Gastrocnemius medialis (tissue), 4 donors: ENCODE results near the gene VGLL4. TPM values are rescaled to one million over a fixed set of nuclear protein-coding genes. Genes with fewer than 3 reads are reported as not detected.
A peak's percentile ranks its signal among the peaks of the same experiment; 100 is the strongest.

Source experiments
- ATAC-seq, 2 donors: fragments of 150-250 bp; one replicate each; pipeline ENCODE4 v1.9.1; 2016
- DNase-seq, 2 donors: peaks; one replicate each; pipeline ENCODE4 v3.0.0-alpha.2; 2019
- H3K27ac ChIP-seq, 4 donors: fragments of 200-600 bp; sonication (generic); 1 replicate in 1 of 4; 2 replicates in 3 of 4; pipeline ENCODE4 v1.5.1; 2016 to 2018; ENCODE audit warnings: mild to moderate bottlenecking in 2 of 4, moderate library complexity in 1 of 4
- H3K27me3 ChIP-seq, 3 donors: fragments of 200-600 bp; sonication (generic) in 2 of 3; 1 replicate in 1 of 3; 2 replicates in 2 of 3; pipeline versions ENCODE4 v1.5.1 to v1.6.0; 2016 to 2019; ENCODE audit warnings: mild to moderate bottlenecking in 1 of 3, moderate library complexity in 1 of 3
- H3K36me3 ChIP-seq, 2 donors: fragments of 200-600 bp; sonication (generic) in 1 of 2; one replicate each; pipeline ENCODE4 v1.5.1; 2017 to 2018
- H3K4me1 ChIP-seq, 2 donors: fragments of 200-600 bp; sonication (generic) in 1 of 2; one replicate each; pipeline ENCODE4 v1.5.1; 2016 to 2017; ENCODE audit warnings: mild to moderate bottlenecking in 2 of 2
- H3K4me3 ChIP-seq, 4 donors: fragments of 200-600 bp; sonication (generic) in 3 of 4; 1 replicate in 1 of 4; 2 replicates in 3 of 4; pipeline ENCODE4 v1.5.1; 2016 to 2019; ENCODE audit warnings: mild to moderate bottlenecking in 2 of 4
- H3K9me3 ChIP-seq, 3 donors: fragments of 200-600 bp; sonication (generic) in 2 of 3; 1 replicate in 1 of 3; 2 replicates in 2 of 3; pipeline ENCODE4 v1.5.1; 2016 to 2019
- CTCF ChIP-seq, 5 experiments: fragments of 450-650 bp in 3 of 5; fragments of 200-600 bp in 2 of 5; sonication (generic) in 2 of 5; IDR thresholded peaks in 4 of 5; conservative IDR thresholded peaks in 1 of 5; 1 replicate in 4 of 5; 2 replicates in 1 of 5; pipeline ENCODE4 v1.5.1; 2016 to 2019; ENCODE audit warnings: antibody characterized with exemption in 5 of 5, mild to moderate bottlenecking in 3 of 5, moderate library complexity in 3 of 5
- POLR2A ChIP-seq, 2 donors: fragments of 450-650 bp; IDR thresholded peaks; one replicate each; pipeline ENCODE4 v1.6.1; 2017; ENCODE audit warnings: antibody characterized with exemption in 2 of 2, mild to moderate bottlenecking in 2 of 2, moderate library complexity in 2 of 2
- in situ Hi-C, 4 donors: fragments of 200-750 bp; cut with MboI; loops; one replicate each; pipeline versions ENCODE4 v1.15.0 to v1.8.0; 2017; ENCODE audit warnings: low sequenced_read_pairs in 4 of 4
- intact Hi-C: fragments of 100-400 bp; cut with DNase I; formaldehyde crosslinking; loops from one replicate; pipeline ENCODE4 v1.15.1; 2023; ENCODE audit warnings: low total_unique reads
- total RNA-seq, 4 donors: library from RNA; depleted of rRNA; stranded (reverse); fragments of >200 nt; gene quantifications; one replicate each; pipeline versions ENCODE4 v1.1.0 to v1.2.3, GENCODE V29; 2016

Gene VGLL4
- total RNA-seq, 4 donors from 2014 or later: 8.9 to 20.9 (median 12.8) TPM

GRCh38 chr3:11642431-11643191 is 1.1 kb downstream of the VGLL4 start:
- Histone ChIP-seq H3K4me1 (peaks cover 38 to 43% of the 10 kb centered on the region in 2 donors), H3K9me3 (no peaks in the 10 kb centered on the region), H3K4me3 (peak overlapping the region; percentile 54 to 74 (median 70)), H3K36me3 (no peaks in the 10 kb centered on the region), H3K27ac (peak overlapping the region; percentile 90 to 95 (median 92)), H3K27me3 (no peaks in the 10 kb centered on the region)
- intact Hi-C loops: loop anchor here (1.0 to 2.0 kb wide), 5 partner anchors 42 to 262 kb away; no protein-coding TSS in a partner anchor
- peak; percentile 60 to 64 for ATAC-seq
- peak; percentile 67 to 82 for DNase-seq
- TF ChIP-seq CTCF (IDR thresholded peaks at IDR 0.05 in 4 of 5, conservative IDR thresholded peaks at IDR 0.05 in 1 of 5) (peak in 1 of 5 experiments; percentile 24), POLR2A (IDR thresholded peaks at IDR 0.05) (peak; percentile 68 to 86)
- in situ Hi-C loops: no loop called here

GRCh38 chr3:11641683-11642430 is 1.9 kb downstream of the VGLL4 start:
- Histone ChIP-seq H3K4me1 (peaks cover 45 to 50% of the 10 kb centered on the region in 2 donors), H3K36me3 (no peaks in the 10 kb centered on the region), H3K4me3 (peak overlapping the region; percentile 54 to 74 (median 70)), H3K27ac (peak overlapping the region; percentile 90 to 95 (median 92)), H3K27me3 (no peaks in the 10 kb centered on the region), H3K9me3 (no peaks in the 10 kb centered on the region)
- intact Hi-C loops (loop anchor here (1.0 to 2.0 kb wide), 5 partner anchors 42 to 1157 kb away; no protein-coding TSS in a partner anchor), in situ Hi-C loops (no loop called here)
- DNase-seq: peak; percentile 53 to 61
- ATAC-seq: peak; percentile 24 to 48
- TF ChIP-seq CTCF (IDR thresholded peaks at IDR 0.05 in 4 of 5, conservative IDR thresholded peaks at IDR 0.05 in 1 of 5) (no peak), POLR2A (IDR thresholded peaks at IDR 0.05) (peak in 1 of 2 donors; percentile 64)

- Histone ChIP-seq H3K36me3 (no peaks in the 10 kb centered on the region), H3K27me3 (no peaks in the 10 kb centered on the region), H3K4me1 (peaks cover 51 to 56% of the 10 kb centered on the region in 2 donors), H3K27ac (peak overlapping the region; percentile 90 to 95 (median 92)), H3K9me3 (no peaks in the 10 kb centered on the region), H3K4me3 (peak overlapping the region; percentile 54 to 74 (median 70))
- in situ Hi-C loops: no loop called here
- TF ChIP-seq POLR2A (IDR thresholded peaks at IDR 0.05) (no peak), CTCF (IDR thresholded peaks at IDR 0.05 in 4 of 5, conservative IDR thresholded peaks at IDR 0.05 in 1 of 5) (no peak)
- ATAC-seq: no peak
- intact Hi-C loops: loop anchor here (2.0 kb wide), 1 partner anchor 1158 kb away; no protein-coding TSS in a partner anchor
- no peak for DNase-seq
Measured at GRCh38 chr3:11641316-11641682, 2.4 kb downstream of the VGLL4 start.

GRCh38 chr3:11640009-11640673 is 3.6 kb downstream of the VGLL4 start:
- Histone ChIP-seq H3K27me3 (no peaks in the 10 kb centered on the region), H3K4me3 (peak overlapping the region; percentile 6 to 74 (median 70)), H3K9me3 (no peaks in the 10 kb centered on the region), H3K27ac (peak overlapping the region; percentile 90 to 95 (median 92)), H3K36me3 (no peaks in the 10 kb centered on the region), H3K4me1 (peaks cover 63 to 67% of the 10 kb centered on the region in 2 donors)
- intact Hi-C loops: loop anchor here (2.0 kb wide), 1 partner anchor 1159 kb away; no protein-coding TSS in a partner anchor
- TF ChIP-seq CTCF (IDR thresholded peaks at IDR 0.05 in 4 of 5, conservative IDR thresholded peaks at IDR 0.05 in 1 of 5) (no peak), POLR2A (IDR thresholded peaks at IDR 0.05) (no peak)
- ATAC-seq (no peak), DNase-seq (no peak)
- in situ Hi-C loops: no loop called here
